AG09309 (cell line): ENCODE measurements around the gene UBR1.
"Not testable (repeated sequence)": the region's sequence is repeated elsewhere in the genome, so short reads cannot be mapped to it uniquely, and the experiment has no call there.

Source experiments
- DNase-seq: peaks from one replicate; pipeline ENCODE4 v3.0.0-alpha.2; 2010; ENCODE audit warnings: low read depth
- H3K4me3 ChIP-seq: 2 replicates; pipeline ENCODE4 v1.5.1; 2011; ENCODE audit warnings: mild to moderate bottlenecking, low read depth, low read length, moderate library complexity; ENCODE audit not compliant: control insufficient read depth
- CTCF ChIP-seq: IDR thresholded peaks from 2 replicates; pipeline ENCODE4 v1.5.1; 2011; ENCODE audit warnings: mild to moderate bottlenecking, low read depth, low read length, inconsistent platforms; ENCODE audit not compliant: insufficient read depth, control insufficient read depth; ENCODE audit errors: missing control alignments

UBR1 gene

GRCh38 chr15:43007551-43007950 is 98.3 kb downstream of the UBR1 start:
- DNase-seq = no peak
- H3K4me3 ChIP-seq = no peak overlapping the region
- TF ChIP-seq CTCF = no peak

- no peak overlapping the region for H3K4me3 ChIP-seq
- TF ChIP-seq CTCF = no peak
- no peak for DNase-seq
Measured at GRCh38 chr15:43006991-43007390, 98.8 kb downstream of the UBR1 start.

GRCh38 chr15:43004886-43005595 is 100.8 kb downstream of the UBR1 start:
- DNase-seq, H3K4me3 ChIP-seq: not testable (repeated sequence)

- TF ChIP-seq CTCF = no peak
- no peak overlapping the region for H3K4me3 ChIP-seq
Measured at GRCh38 chr15:42999201-42999779, 106.5 kb downstream of the UBR1 start.

GRCh38 chr15:42996871-42997270 is 109.0 kb downstream of the UBR1 start:
- H3K4me3 ChIP-seq = no peak overlapping the region
- no peak for DNase-seq
- no peak for TF ChIP-seq CTCF

More at GRCh38 chr15:42999201-42999779, 106.5 kb downstream of the UBR1 start:
- DNase-seq = no peak

GRCh38 chr15:42994546-42994945 is 111.3 kb downstream of the UBR1 start:
- H3K4me3 ChIP-seq = no peak overlapping the region
- DNase-seq = peak; percentile 5
- no peak for TF ChIP-seq CTCF

GRCh38 chr15:42992626-42993025 is 113.2 kb downstream of the UBR1 start:
- no peak for TF ChIP-seq CTCF
- no peak overlapping the region for H3K4me3 ChIP-seq
- DNase-seq = no peak
